Activated naive CD4-positive, alpha-beta T cell treated with anti-CD3 and anti-CD28 coated beads, Interleukin-2, amount 10 ng/mL, durations not matched to agents 5 hours and 36 hours (primary cell): Measurements from ENCODE around the gene ZFP64. TPM values are rescaled to one million over a fixed set of nuclear protein-coding genes. Genes with fewer than 3 reads are reported as not detected.

Experiments
- total RNA-seq, 2 experiments: library from RNA; stranded (reverse); gene quantifications; one replicate each; pipeline ENCODE4 v1.2.3, GENCODE V29; 2021

The ZFP64 gene
- 10 to 100 TPM; 10.9 to 11.4 TPM for total RNA-seq

GRCh38 chr20:52191132-52191915, at the start of gene ZFP64:
Gene ZFP64, minus strand, starts transcription at chr20:52191779. Its CDS starts 143 bp downstream, at chr20:52191636.

